22Rv1 (cell line): ENCODE measurements around the gene SPHKAP.
"Not testable (repeated sequence)": the region's sequence is repeated elsewhere in the genome, so short reads cannot be mapped to it uniquely, and the experiment has no call there.

Experiments
- CTCF ChIP-seq: fragments of 450-650 bp; IDR thresholded peaks from 2 replicates; pipeline ENCODE4 v1.5.1; 2017; ENCODE audit warnings: mild to moderate bottlenecking
- ZFX ChIP-seq: fragments of 450-650 bp; IDR thresholded peaks from 2 replicates; pipeline ENCODE4 v1.6.1; 2017; ENCODE audit warnings: antibody characterized with exemption, borderline replicate concordance

- TF ChIP-seq CTCF, ZFX: not testable (repeated sequence)
These were observed 245.2 kb downstream of the SPHKAP start for GRCh38 chr2:227936249-227936648.
